GM18517 (cell line): Measurements from ENCODE around the gene CDRT15L2.
"Not testable (repeated sequence)": the region's sequence is repeated elsewhere in the genome, so short reads cannot be mapped to it uniquely, and the experiment has no call there.

ENCODE experiments used
- ATAC-seq: cut with Tn5 transposase; IDR thresholded peaks from one replicate; pipeline ENCODE4 v1.9.1; 2021; ENCODE audit warnings: mild to moderate bottlenecking, moderate library complexity; ENCODE audit not compliant: unreplicated experiment

CDRT15L2 gene

DNA sequence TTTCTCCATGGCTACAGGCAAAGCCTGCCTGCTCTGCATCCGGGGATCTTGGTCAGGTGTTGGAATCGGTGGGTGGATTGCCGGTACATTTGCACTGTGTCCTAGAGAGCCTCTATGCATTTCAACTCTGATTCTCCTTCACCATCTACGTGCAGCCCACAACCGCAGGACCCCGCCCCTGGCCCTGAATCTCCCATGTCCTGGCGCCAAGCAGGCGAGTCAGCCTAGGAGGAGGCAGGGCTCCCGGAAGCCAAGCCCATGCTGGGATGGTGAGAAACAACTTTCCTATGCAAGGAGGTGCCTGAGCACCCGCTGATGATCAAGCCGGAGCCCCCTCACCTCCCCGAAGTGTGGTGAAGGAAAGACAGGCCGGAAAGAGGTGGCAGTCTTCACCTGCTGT, 7.9 kb upstream of the CDRT15L2 start:
- not testable (repeated sequence) for ATAC-seq

- ATAC-seq: not testable (repeated sequence)
Measured at GRCh38 chr17:20573216-20573615, 6.3 kb upstream of the CDRT15L2 start.

- not testable (repeated sequence) for ATAC-seq
Measured at GRCh38 chr17:20575071-20575470, 4.5 kb upstream of the CDRT15L2 start.

DNA sequence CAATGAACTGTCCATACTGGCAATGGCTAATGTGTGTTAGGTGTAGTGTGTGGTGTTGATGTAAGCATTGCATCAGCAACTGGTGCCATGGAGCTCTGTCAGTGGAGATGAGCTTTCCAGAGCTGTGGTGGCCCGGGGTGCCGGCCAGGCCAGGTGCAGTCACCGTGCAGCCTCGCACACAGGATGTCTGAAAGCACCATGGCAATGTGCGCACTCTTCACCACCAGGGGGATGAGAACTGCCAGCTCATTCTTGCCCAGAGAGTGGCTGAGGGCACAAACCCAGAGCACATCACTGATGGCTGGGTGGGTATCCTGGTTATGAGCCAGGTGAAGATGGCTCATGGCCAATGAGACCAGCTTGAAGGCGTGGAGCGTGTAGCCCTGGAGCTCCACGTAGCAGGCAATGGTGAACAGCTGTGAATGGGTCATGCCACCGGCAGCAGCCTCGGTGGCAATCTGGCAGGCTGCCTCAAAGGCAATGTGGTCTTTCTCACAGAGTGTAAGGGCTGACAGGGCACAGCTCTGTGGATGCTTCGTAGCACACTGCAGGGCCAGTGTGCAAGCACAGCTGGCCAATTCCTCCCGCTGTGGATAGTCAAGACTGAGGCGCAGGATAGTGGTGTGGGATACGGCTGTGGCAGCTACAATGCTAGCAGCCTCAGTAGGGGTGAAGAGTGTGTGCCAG, 4.5 kb downstream of the CDRT15L2 start:
- not testable (repeated sequence) for ATAC-seq

DNA sequence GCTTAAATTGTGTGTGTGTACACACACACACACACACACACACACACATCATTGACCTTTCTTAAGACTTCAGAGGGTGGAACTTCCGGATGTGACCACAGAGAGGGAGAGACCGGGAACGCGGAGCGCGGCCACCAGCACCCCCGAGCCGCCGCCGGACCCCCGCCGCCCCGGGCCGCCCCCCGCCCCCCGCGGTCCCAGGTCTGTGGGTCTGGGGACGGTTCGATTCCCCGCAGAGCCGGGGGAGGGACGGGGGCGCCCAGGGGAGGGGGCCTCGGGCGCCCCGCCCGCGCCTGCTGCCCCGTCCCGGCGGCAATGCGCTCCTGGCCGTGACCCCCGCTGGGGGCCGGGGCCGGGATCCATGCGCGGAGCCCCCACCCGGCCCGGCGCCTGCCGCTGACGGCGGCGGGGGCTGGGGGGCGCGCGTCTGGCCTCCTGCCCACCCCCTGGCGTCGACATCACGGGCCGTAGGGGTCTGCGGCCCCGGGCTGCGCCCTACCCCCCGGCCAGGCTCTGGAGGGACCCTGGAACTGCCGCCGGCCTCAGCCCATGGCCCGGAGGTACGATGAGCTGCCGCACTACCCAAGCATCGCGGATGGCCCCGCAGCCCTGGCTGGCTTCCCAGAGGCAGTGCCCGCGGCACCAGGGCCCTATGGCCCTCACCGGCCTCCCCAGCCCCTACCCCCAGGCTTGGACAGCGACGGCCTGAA, 9.4 kb downstream of the CDRT15L2 start:
- ATAC-seq: not testable (repeated sequence)

DNA sequence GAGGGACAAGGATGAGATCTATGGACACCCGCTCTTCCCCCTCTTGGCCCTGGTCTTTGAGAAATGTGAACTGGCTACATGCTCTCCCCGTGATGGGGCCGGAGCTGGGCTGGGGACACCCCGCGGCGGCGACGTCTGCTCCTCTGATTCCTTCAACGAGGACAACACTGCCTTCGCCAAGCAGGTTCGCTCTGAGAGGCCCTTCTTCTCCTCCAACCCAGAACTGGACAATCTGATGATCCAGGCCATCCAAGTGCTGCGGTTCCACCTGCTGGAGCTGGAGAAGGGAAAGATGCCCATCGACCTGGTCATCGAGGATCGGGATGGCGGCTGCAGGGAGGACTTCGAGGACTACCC, 9.9 kb downstream of the CDRT15L2 start:
- not testable (repeated sequence) for ATAC-seq

DNA sequence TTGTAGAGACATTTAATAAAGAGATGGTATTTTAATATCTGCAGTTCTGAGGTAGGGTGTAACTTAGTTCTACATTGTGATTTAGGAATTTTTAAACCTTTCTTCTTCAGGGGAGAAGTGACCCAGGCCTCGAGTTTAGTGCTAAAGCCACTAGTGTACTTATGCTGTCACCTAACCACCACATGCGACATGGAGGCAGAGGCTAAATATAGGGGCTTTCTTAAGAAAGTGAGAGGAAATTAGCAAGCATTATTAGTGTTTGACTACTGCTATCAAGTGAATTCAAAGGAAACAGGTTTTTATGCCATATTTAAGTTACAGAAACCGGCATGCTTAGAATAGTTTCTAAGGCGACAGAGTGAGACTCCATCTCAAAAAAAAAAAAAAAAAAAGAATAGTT, 11.5 kb downstream of the CDRT15L2 start:
- ATAC-seq: not testable (repeated sequence)

- ATAC-seq: not testable (repeated sequence)
Measured at GRCh38 chr17:20605568-20605967, 26.0 kb downstream of the CDRT15L2 start.

GRCh38 chr17:20609490-20609889, 30.0 kb downstream of the CDRT15L2 start:
- ATAC-seq: not testable (repeated sequence)

DNA sequence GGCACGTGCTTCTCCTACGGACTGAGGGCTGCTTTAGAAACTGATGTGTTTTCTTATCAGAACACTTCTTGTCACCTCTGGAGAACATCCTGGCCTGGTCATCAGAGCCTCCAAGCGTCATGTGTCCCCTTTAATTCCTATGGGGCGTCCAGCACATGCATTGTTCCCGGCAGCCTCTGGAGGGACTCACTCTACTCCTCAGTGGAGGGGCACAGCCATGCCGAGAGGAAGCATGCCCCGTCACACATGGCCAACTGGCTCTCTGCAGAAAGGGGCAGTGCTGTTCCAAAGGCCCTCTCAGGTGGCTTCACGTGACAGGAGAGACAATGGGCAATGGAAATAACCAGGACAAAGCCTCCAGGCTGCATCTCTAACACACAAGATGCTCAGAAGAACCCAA, 31.8 kb downstream of the CDRT15L2 start:
- no peak for ATAC-seq

DNA sequence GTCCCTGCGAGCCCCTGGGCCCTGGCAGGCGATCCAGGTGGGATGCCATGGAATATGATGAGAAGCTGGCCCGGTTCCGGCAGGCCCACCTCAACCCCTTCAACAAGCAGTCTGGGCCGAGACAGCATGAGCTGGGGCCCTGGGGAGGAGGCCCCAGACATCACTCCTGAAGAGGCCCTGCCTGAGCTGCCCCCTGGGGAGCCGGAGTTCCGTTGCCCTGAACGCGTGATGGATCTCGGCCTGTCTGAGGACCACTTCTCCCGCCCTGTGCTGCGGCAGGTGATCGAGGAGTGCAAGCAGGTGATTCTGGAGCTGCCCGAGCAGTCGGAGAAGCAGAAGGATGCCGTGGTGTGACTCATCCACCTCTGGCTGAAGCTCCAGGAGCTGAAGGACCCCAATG, 33.1 kb downstream of the CDRT15L2 start:
- ATAC-seq: no peak

GRCh38 chr17:20613248-20613647, 33.7 kb downstream of the CDRT15L2 start:
- no peak for ATAC-seq

DNA sequence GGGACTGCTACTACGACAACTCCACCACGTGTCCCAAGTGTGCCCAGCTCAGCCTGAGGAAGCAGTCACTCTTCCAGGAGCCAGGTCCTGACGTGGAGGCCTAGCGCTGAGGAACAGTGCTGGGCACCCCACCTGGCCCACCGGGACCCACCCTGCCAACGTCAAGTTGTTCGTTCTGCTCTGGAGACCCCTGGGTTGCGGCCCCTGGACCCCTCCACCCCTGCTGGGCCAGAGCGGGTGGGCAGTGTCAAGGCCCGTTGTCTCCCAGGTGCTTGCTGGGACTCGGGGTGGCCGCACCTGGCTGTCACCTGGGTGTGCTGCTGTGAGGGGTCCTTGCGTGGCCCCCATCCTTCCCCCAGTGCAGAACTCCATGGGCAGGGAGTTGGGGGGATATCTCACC, 34.4 kb downstream of the CDRT15L2 start:
- ATAC-seq: no peak

DNA sequence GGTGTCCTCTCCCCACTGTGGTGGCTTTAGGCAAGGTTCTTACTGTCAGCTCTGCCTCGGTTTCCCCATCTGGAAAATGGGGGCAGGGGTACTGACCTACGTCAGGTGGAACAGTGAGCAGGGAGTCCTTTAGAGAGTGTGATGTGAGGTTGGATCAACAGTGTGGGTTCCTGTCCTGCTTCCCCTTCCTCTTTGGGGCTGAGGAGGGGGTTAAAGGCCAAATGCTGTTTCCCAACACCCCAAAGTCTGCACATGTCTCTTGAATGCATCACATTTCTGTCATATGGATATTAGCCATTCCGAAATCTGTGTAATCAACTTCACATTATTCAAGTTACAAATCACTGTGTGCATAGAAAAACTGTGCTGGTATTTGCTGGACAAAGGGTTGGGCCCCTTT, 35.9 kb downstream of the CDRT15L2 start:
- ATAC-seq: not testable (repeated sequence)
